GM21737 (cell line): ENCODE results near the gene GAK.
"Not testable (repeated sequence)": the region's sequence is repeated elsewhere in the genome, so short reads cannot be mapped to it uniquely, and the experiment has no call there.

ENCODE experiments used
- ATAC-seq: cut with Tn5 transposase; IDR thresholded peaks from one replicate; pipeline ENCODE4 v1.9.1; 2021; ENCODE audit warnings: mild to moderate bottlenecking, moderate library complexity; ENCODE audit not compliant: unreplicated experiment

Gene GAK

GRCh38 chr4:821181-821591 is 110.9 kb downstream of the GAK start:
- ATAC-seq: no peak

- no peak for ATAC-seq
These were observed 111.6 kb downstream of the GAK start for GRCh38 chr4:820230-821172.

- no peak for ATAC-seq
These were observed 112.5 kb downstream of the GAK start for GRCh38 chr4:819401-820229.

- ATAC-seq: no peak
These were observed 113.8 kb downstream of the GAK start for GRCh38 chr4:818106-818921.

- no peak for ATAC-seq
These were observed 116.5 kb downstream of the GAK start for GRCh38 chr4:815464-816146.

GRCh38 chr4:814312-814850 is 117.7 kb downstream of the GAK start:
- ATAC-seq: no peak

- ATAC-seq: no peak
These were observed 118.2 kb downstream of the GAK start for GRCh38 chr4:813900-814299.

- no peak for ATAC-seq
These were observed 123.1 kb downstream of the GAK start for GRCh38 chr4:808860-809570.

- no peak for ATAC-seq
These were observed 124.3 kb downstream of the GAK start for GRCh38 chr4:807792-808191.

- ATAC-seq: not testable (repeated sequence)
These were observed 125.1 kb downstream of the GAK start for GRCh38 chr4:806979-807378.

GRCh38 chr4:804804-805203 is 127.3 kb downstream of the GAK start:
- ATAC-seq: no peak

GRCh38 chr4:803884-804283 is 128.2 kb downstream of the GAK start:
- no peak for ATAC-seq

GRCh38 chr4:801436-802124 is 130.5 kb downstream of the GAK start:
- no peak for ATAC-seq
